Subcutaneous abdominal adipose tissue (tissue), 5 donors: ENCODE measurements around the gene TSPAN4.

Source experiments
- H3K27ac ChIP-seq: one replicate; pipeline ENCODE4 v1.7.0; 2013; ENCODE audit warnings: low read depth, mild to moderate bottlenecking, inconsistent platforms, low read length, moderate library complexity
- H3K27me3 ChIP-seq, 5 donors: one replicate each; pipeline ENCODE4 v1.7.0; 2013; ENCODE audit warnings: low read length in 5 of 5, inconsistent platforms in 1 of 5; ENCODE audit not compliant: control insufficient read depth in 5 of 5, insufficient read depth in 4 of 5
- H3K36me3 ChIP-seq, 5 donors: one replicate each; pipeline ENCODE4 v1.7.0; 2013; ENCODE audit warnings: low read length in 5 of 5; ENCODE audit not compliant: control insufficient read depth in 5 of 5, insufficient read depth in 5 of 5
- H3K4me1 ChIP-seq, 5 donors: one replicate each; pipeline ENCODE4 v1.7.0; 2013; ENCODE audit warnings: low read length in 5 of 5, mild to moderate bottlenecking in 3 of 5, moderate library complexity in 1 of 5; ENCODE audit not compliant: control insufficient read depth in 5 of 5, insufficient read depth in 5 of 5
- H3K4me3 ChIP-seq, 5 donors: one replicate each; pipeline ENCODE4 v1.7.0; 2013; ENCODE audit warnings: low read length in 5 of 5, low read depth in 1 of 5
- H3K9ac ChIP-seq, 5 donors: one replicate each; pipeline ENCODE4 v1.7.0; 2013; ENCODE audit warnings: low read length in 5 of 5, mild to moderate bottlenecking in 4 of 5, moderate library complexity in 3 of 5
- H3K9me3 ChIP-seq, 5 donors: one replicate each; pipeline ENCODE4 v1.7.0; 2013; ENCODE audit warnings: low read length in 5 of 5; ENCODE audit not compliant: control insufficient read depth in 5 of 5
- donor health status: healthy.
- donor health status: healthy.
- donor health status: healthy.
- donor health status: healthy.
- donor health status: healthy.

The TSPAN4 gene

GRCh38 chr11:843818-844692 is 1.4 kb downstream of the TSPAN4 start:
- H3K4me3 ChIP-seq, result peak overlapping the region; percentile 59 to 94 (median 86)
- peaks cover 0 to 22% (median 20%) of the 10 kb centered on the region in 5 donors for H3K36me3 ChIP-seq
- peaks cover 15 to 85% (median 78%) of the 10 kb centered on the region in 5 donors for H3K4me1 ChIP-seq
- H3K27me3 ChIP-seq, result no peaks in the 10 kb centered on the region
- peak overlapping the region; percentile 92 for H3K27ac ChIP-seq
- H3K9ac ChIP-seq, result peak overlapping the region; percentile 4 to 89 (median 77)
- no peaks in the 10 kb centered on the region for H3K9me3 ChIP-seq

- peak overlapping the region in 4 of 5 donors; percentile 62 to 94 (median 85) for H3K4me3 ChIP-seq
- peaks cover 0 to 12% (median 11%) of the 10 kb centered on the region in 5 donors for H3K36me3 ChIP-seq
- peak overlapping the region in 3 of 5 donors; percentile 51 to 79 (median 73) for H3K9ac ChIP-seq
- H3K4me1 ChIP-seq, result peaks cover 15 to 81% (median 74%) of the 10 kb centered on the region in 5 donors
- no peaks in the 10 kb centered on the region for H3K9me3 ChIP-seq
- peak overlapping the region; percentile 92 for H3K27ac ChIP-seq
- no peaks in the 10 kb centered on the region for H3K27me3 ChIP-seq
Observed at GRCh38 chr11:844693-845644, 2.3 kb downstream of the TSPAN4 start.

- Histone ChIP-seq H3K27ac (peak overlapping the region; percentile 92), H3K9ac (peak overlapping the region in 3 of 5 donors; percentile 51 to 79 (median 73)), H3K4me1 (peaks cover 8 to 80% (median 71%) of the 10 kb centered on the region in 5 donors), H3K36me3 (peaks cover 0 to 11% (median 8%) of the 10 kb centered on the region in 5 donors), H3K27me3 (no peaks in the 10 kb centered on the region), H3K9me3 (no peaks in the 10 kb centered on the region), H3K4me3 (peak overlapping the region in 4 of 5 donors; percentile 62 to 94 (median 85))
Observed at GRCh38 chr11:845872-846495, 3.3 kb downstream of the TSPAN4 start.

GRCh38 chr11:846496-847098 is 3.9 kb downstream of the TSPAN4 start:
- Histone ChIP-seq H3K9ac (peak overlapping the region in 2 of 5 donors; percentile 19 to 56), H3K4me3 (peak overlapping the region in 1 of 5 donors; percentile 16), H3K36me3 (peaks cover 0 to 15% (median 8%) of the 10 kb centered on the region in 5 donors), H3K27me3 (no peaks in the 10 kb centered on the region), H3K4me1 (peaks cover 5 to 78% (median 71%) of the 10 kb centered on the region in 5 donors), H3K27ac (peak overlapping the region; percentile 92), H3K9me3 (no peaks in the 10 kb centered on the region)

- H3K36me3 ChIP-seq, result peaks cover 0 to 17% (median 10%) of the 10 kb centered on the region in 5 donors
- no peak overlapping the region for H3K9ac ChIP-seq
- no peak overlapping the region for H3K4me3 ChIP-seq
- no peaks in the 10 kb centered on the region for H3K9me3 ChIP-seq
- H3K27me3 ChIP-seq, result no peaks in the 10 kb centered on the region
- peaks cover 5 to 77% (median 66%) of the 10 kb centered on the region in 5 donors for H3K4me1 ChIP-seq
- H3K27ac ChIP-seq, result no peak overlapping the region
Observed at GRCh38 chr11:847876-848275, 5.2 kb downstream of the TSPAN4 start.

GRCh38 chr11:848380-848931 is 5.8 kb downstream of the TSPAN4 start:
- peaks cover 5 to 72% (median 65%) of the 10 kb centered on the region in 5 donors for H3K4me1 ChIP-seq
- H3K27me3 ChIP-seq, result no peaks in the 10 kb centered on the region
- H3K9me3 ChIP-seq, result no peaks in the 10 kb centered on the region
- no peak overlapping the region for H3K27ac ChIP-seq
- no peak overlapping the region for H3K4me3 ChIP-seq
- H3K9ac ChIP-seq, result no peak overlapping the region
- peaks cover 0 to 17% (median 10%) of the 10 kb centered on the region in 5 donors for H3K36me3 ChIP-seq

- Histone ChIP-seq H3K9ac (no peak overlapping the region), H3K27ac (no peak overlapping the region), H3K27me3 (no peaks in the 10 kb centered on the region), H3K4me3 (peak overlapping the region in 1 of 5 donors; percentile 15), H3K9me3 (no peaks in the 10 kb centered on the region), H3K36me3 (peaks cover 0 to 24% (median 10%) of the 10 kb centered on the region in 5 donors), H3K4me1 (peaks cover 5 to 65% (median 58%) of the 10 kb centered on the region in 5 donors)
Observed at GRCh38 chr11:849104-849824, 6.6 kb downstream of the TSPAN4 start.

- Histone ChIP-seq H3K4me1 (peaks cover 3 to 68% (median 58%) of the 10 kb centered on the region in 5 donors), H3K4me3 (peak overlapping the region in 1 of 5 donors; percentile 22), H3K27me3 (no peaks in the 10 kb centered on the region), H3K9ac (no peak overlapping the region), H3K36me3 (peaks cover 0 to 31% (median 15%) of the 10 kb centered on the region in 5 donors), H3K9me3 (no peaks in the 10 kb centered on the region), H3K27ac (no peak overlapping the region)
Observed at GRCh38 chr11:849951-850774, 7.5 kb downstream of the TSPAN4 start.
